D721Med (cell line): ENCODE data around the gene SYNRG.

Experiments used
- DNase-seq: peaks from one replicate; pipeline ENCODE4 v3.0.0; 2011; ENCODE audit warnings: low spot score; ENCODE audit not compliant: insufficient read length
- FAIRE-seq: peaks from 2 replicates; lab custom pipeline; 2011; peaks lifted over from hg19 to GRCh38; lab: Jason Lieb, UNC
- TF ChIP-seq, protein P1 (sequence below): IDR thresholded peaks from 2 replicates; pipeline ENCODE4 v1.5.1; 2012; ENCODE audit warnings: mild to moderate bottlenecking, control low read depth; ENCODE audit not compliant: insufficient read depth; ENCODE audit errors: missing control alignments

The SYNRG gene

DNA sequence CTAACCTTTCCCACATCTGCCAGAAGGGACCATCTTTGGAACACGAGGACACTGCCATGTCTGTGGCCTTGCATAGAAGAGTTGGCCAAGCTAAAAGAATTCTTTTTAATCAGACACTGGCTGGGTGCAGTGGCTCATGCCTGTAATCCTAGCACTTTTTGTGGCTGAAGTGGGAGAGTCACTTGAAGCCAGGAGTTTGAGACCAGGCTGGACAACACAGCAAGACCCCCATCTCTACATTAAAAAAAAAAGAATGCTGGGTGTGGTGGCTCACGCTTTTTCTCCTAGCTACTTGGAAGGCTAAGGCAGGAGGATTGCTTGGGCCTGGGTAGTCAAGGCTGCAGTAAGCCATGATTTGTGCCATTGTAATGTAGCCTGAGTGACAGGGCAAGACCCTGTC is 128.8 kb downstream of the SYNRG start:
- DNase-seq (no peak), FAIRE-seq (no peak)
- TF ChIP-seq, protein P1, sequence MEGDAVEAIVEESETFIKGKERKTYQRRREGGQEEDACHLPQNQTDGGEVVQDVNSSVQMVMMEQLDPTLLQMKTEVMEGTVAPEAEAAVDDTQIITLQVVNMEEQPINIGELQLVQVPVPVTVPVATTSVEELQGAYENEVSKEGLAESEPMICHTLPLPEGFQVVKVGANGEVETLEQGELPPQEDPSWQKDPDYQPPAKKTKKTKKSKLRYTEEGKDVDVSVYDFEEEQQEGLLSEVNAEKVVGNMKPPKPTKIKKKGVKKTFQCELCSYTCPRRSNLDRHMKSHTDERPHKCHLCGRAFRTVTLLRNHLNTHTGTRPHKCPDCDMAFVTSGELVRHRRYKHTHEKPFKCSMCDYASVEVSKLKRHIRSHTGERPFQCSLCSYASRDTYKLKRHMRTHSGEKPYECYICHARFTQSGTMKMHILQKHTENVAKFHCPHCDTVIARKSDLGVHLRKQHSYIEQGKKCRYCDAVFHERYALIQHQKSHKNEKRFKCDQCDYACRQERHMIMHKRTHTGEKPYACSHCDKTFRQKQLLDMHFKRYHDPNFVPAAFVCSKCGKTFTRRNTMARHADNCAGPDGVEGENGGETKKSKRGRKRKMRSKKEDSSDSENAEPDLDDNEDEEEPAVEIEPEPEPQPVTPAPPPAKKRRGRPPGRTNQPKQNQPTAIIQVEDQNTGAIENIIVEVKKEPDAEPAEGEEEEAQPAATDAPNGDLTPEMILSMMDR: no peak

DNA sequence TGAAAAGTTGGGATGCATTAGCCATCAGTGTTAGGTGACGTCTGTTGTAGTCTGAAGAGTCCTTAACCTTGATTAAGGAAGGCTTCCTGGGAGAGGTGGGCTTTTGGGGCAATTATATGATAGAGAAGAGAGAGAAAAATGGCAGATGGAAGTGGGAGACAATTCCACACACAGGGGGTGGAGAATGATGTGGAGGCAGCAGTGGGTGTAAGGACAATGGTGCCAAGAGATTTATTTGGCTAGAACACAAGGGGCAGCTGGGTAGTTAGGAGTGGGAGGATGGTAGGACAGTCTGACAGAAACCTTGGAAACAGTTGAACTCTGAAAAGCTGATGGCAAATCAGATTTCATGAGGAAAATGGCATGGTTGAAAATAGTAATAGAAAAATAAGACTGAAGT is 130.2 kb downstream of the SYNRG start:
- FAIRE-seq (no peak), DNase-seq (no peak)
- TF ChIP-seq, protein P1: no peak

DNA sequence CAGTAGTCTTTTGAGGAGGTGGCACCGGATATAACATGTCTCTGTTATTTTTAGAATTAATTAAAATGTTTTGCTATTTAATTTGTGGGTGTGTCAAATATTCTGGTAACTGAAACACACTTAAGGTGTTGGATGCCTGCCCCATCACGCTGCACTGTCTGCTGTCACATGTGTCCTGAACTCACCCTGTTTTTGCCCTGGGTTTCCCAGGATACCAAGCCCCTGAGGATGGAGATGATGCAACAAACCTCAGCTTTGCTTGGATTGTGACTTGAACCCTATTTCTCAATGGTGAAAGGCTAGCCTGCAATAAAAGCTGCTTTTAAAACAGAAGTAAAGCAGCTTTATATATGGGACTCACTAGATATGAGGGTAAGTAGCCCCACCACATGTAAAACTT is 131.0 kb downstream of the SYNRG start:
- TF ChIP-seq, protein P1: no peak
- FAIRE-seq (no peak), DNase-seq (no peak)

DNA sequence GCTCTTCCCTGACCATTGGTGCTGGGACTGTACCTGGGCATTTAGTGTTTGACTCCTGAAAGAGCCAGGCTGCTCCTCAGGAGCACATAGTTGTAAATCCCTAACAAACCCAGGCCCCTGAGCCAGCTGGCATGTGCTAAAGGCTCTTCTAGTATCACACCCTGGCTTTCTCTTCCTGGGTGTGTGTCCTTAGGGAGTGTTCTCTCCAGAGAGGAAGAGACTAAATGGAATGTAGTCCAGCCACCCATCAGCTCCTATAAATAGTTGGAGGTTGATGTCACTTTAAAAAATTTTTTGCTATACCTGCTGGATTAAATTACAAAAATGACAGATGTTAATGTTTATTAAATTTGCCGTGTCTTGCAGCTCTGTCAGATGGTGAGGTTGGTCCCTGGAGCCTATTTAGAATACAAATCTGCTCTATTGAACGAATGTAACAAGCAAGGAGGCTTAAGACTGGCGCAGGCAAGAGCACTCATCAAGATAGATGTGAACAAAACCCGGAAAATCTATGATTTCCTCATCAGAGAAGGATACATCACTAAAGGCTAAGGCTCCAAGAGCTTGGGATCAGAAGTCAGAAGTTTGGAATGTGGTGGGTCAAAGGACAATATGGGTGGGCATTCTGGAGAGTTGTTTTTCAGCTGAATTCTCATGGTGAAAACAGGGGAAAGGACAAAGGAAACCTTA is 132.6 kb downstream of the SYNRG start:
- TF ChIP-seq, protein P1: no peak
- FAIRE-seq (no peak), DNase-seq (no peak)

DNA sequence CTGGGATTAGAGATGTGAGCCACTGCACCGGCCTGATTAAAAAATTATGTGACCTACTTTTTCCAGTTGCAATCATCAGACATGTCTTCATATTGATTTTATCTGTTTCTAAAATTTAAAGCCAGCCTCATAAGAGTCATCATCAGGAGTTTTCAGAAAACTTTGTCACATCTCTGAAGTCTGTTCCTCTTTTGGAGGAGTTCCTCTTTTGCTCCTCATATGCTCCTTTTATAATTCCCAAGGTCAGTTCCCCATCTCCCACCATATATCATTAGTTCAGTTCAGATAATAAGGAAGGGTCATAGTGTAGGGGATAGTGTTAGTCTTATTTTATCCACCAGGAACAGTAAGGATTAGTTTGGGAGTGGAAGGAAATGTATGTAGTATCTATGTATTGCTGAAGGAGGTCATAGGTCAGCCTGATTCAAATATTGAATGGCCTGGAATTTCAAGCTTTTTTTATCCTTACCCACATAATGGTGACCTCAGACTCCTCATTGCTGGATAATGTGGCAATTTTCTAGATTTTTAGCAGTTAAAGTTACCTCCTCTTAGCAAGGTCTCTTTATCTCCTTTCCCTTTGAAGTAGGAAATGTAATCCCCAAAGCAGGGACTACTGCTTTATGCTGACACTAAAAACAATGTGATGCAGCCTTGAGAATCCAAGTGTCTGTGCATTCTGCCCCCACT is 133.3 kb downstream of the SYNRG start:
- DNase-seq (no peak), FAIRE-seq (no peak)

DNA sequence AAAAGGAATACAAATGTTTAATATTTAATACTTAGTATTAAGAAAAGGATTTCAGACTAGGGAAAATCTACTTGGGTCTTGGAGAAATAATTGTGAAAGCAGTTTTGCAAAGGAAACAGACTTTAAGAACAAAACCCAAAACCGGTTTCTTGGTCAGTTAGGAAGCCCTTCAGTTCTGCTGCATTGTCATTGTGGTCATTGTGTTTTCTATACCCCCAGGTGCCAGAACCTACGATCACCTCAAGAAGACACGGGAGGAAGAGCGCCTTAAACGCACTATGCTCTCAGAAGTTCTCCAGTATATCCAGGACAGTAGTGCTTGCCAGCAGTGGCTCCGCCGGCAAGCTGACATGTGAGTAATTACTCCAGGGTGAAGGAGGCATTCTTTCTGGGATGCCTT is 139.0 kb downstream of the SYNRG start:
- no peak for FAIRE-seq
- TF ChIP-seq, protein P1: no peak
- DNase-seq: no peak

More for the DNA sequence above, 133.3 kb downstream of the SYNRG start:
- TF ChIP-seq, protein P1: no peak

DNA sequence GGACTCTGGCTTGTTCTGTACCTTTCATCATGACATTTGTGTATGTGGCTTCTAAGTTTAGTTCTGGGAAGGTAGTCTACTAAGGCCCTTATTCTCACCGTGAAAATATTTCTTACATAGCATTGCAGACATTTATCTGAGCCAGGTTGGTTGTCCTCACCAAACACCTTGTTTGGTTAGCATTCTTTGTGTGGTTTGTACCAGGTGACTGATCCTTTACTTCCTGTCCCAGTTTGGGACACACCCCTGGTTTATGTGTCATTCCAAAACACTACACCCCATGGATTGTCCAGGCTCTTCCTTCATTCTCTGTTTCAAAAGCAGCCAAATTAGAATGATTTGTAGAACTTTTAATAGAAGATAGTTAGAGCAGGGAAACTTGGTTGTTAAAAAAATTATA is 142.7 kb downstream of the SYNRG start:
- FAIRE-seq (no peak), DNase-seq (no peak)
- TF ChIP-seq, protein P1: no peak
